Measurements from ENCODE around the gene ARL6IP5. TPM values are rescaled to one million over a fixed set of nuclear protein-coding genes. Genes with fewer than 3 reads are reported as not detected.

The ARL6IP5 gene
- total and polyA plus RNA-seq, 9 of the 15 experiments (the other 6 are each of a cell fraction or from before 2014, with no cell fraction given): 10.3 to 54.0 (median 12.7) TPM

DNA sequence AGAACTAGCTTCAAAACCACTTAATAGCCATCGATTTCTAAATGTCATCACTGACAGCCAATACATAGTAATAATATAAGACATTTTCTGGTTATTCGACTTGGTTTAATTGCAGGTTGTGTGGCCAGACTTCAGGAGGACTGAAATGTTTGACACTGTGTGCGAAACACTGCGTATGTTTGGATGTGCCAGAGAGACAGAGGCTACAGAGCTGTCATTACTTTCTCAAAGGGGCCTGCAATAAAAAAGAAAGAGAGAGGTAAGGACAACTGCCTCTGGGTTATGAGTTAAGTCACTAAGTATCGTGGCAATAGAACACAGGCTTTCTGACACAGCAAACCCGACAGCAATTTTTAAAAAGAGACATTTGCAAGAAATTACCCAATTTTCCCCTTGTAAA, 36.8 kb downstream of the ARL6IP5 start (continued):
- TF ChIP-seq DACH1 (IDR thresholded peaks at IDR 0.05; ENCODE audit: partially characterized antibody) (no peak), THAP12 (CRISPR knock-in tag; IDR thresholded peaks at IDR 0.05) (no peak), SIN3A (IDR thresholded peaks at IDR 0.05; ENCODE audit: borderline replicate concordance in 2 of 2, control insufficient read depth in 1 of 2, low read depth in 2 of 2, low read length in 2 of 2) (no peak), NR1H2 (CRISPR knock-in tag; IDR thresholded peaks at IDR 0.05) (no peak), ZNF354B (CRISPR knock-in tag; IDR thresholded peaks at IDR 0.05) (no peak), MCM5 (IDR thresholded peaks at IDR 0.05; ENCODE audit: low read depth) (no peak), SIN3B (IDR thresholded peaks at IDR 0.05; ENCODE audit: low read depth) (no peak), TRIM25 (IDR thresholded peaks at IDR 0.05; ENCODE audit: borderline replicate concordance) (no peak), SRF (CRISPR knock-in tag; IDR thresholded peaks at IDR 0.05) (no peak), POLR2AphosphoS2 (IDR thresholded peaks at IDR 0.05; ENCODE audit: low read length) (no peak)

All from K562 (cell line).